Ammon's horn (tissue), 1 donor: ENCODE measurements around the gene NDFIP2.

Source experiments
- DNase-seq: peaks from one replicate; pipeline ENCODE4 v3.0.0-alpha.2; 2016; ENCODE audit warnings: low spot score

The NDFIP2 gene

GRCh38 chr13:79459906-79460305 is 21.0 kb upstream of the NDFIP2 start:
- no peak for DNase-seq

- DNase-seq, result no peak
These were observed 18.1 kb upstream of the NDFIP2 start for GRCh38 chr13:79462895-79463294.

- DNase-seq, result no peak
These were observed 17.4 kb upstream of the NDFIP2 start for GRCh38 chr13:79463604-79464003.

- no peak for DNase-seq
These were observed 14.1 kb upstream of the NDFIP2 start for GRCh38 chr13:79466872-79467271.

GRCh38 chr13:79468402-79468801 is 12.6 kb upstream of the NDFIP2 start:
- no peak for DNase-seq

- no peak for DNase-seq
These were observed 12.1 kb upstream of the NDFIP2 start for GRCh38 chr13:79468819-79469218.

GRCh38 chr13:79469608-79470007 is 11.3 kb upstream of the NDFIP2 start:
- DNase-seq, result no peak

GRCh38 chr13:79470666-79471065 is 10.3 kb upstream of the NDFIP2 start:
- DNase-seq, result no peak

GRCh38 chr13:79475569-79475968 is 5.4 kb upstream of the NDFIP2 start:
- no peak for DNase-seq

GRCh38 chr13:79477968-79478367 is 3.0 kb upstream of the NDFIP2 start:
- peak; percentile 13 for DNase-seq

GRCh38 chr13:79479882-79480281 is 1.1 kb upstream of the NDFIP2 start:
- DNase-seq, result no peak

GRCh38 chr13:79481685-79482052 is 714 bp downstream of the NDFIP2 start:
- no peak for DNase-seq

GRCh38 chr13:79482281-79482970 is 1.5 kb downstream of the NDFIP2 start:
- no peak for DNase-seq

GRCh38 chr13:79483086-79483706 is 2.2 kb downstream of the NDFIP2 start:
- no peak for DNase-seq

GRCh38 chr13:79485014-79485811 is 4.3 kb downstream of the NDFIP2 start:
- DNase-seq, result no peak

- no peak for DNase-seq
These were observed 5.7 kb downstream of the NDFIP2 start for GRCh38 chr13:79486433-79487188.

GRCh38 chr13:79490326-79490725 is 9.4 kb downstream of the NDFIP2 start:
- no peak for DNase-seq

GRCh38 chr13:79490824-79491223 is 9.9 kb downstream of the NDFIP2 start:
- no peak for DNase-seq

- no peak for DNase-seq
These were observed 10.8 kb downstream of the NDFIP2 start for GRCh38 chr13:79491715-79492114.

- no peak for DNase-seq
These were observed 11.4 kb downstream of the NDFIP2 start for GRCh38 chr13:79492313-79492798.

GRCh38 chr13:79492918-79493594 is 12.1 kb downstream of the NDFIP2 start:
- no peak for DNase-seq

- no peak for DNase-seq
These were observed 15.2 kb downstream of the NDFIP2 start for GRCh38 chr13:79496188-79496587.
